BLaER1 (cell line): Measurements from ENCODE around the gene IDI2.
"Not testable (repeated sequence)": the region's sequence is repeated elsewhere in the genome, so short reads cannot be mapped to it uniquely, and the experiment has no call there.

ENCODE experiments used
- H3K27ac ChIP-seq: shearing (Covaris generic); formaldehyde crosslinking; 2 replicates; pipeline ENCODE4 v1.8.1; 2022
- H3K27me3 ChIP-seq: shearing (Covaris generic); formaldehyde crosslinking; 2 replicates; pipeline ENCODE4 v1.8.1; 2022
- H3K36me3 ChIP-seq: shearing (Covaris generic); formaldehyde crosslinking; 2 replicates; pipeline ENCODE4 v1.8.1; 2022
- H3K4me1 ChIP-seq: shearing (Covaris generic); formaldehyde crosslinking; 2 replicates; pipeline ENCODE4 v1.8.1; 2022
- H3K4me2 ChIP-seq: shearing (Covaris generic); formaldehyde crosslinking; 2 replicates; pipeline ENCODE4 v1.8.1; 2022
- H3K4me3 ChIP-seq: shearing (Covaris generic); formaldehyde crosslinking; 2 replicates; pipeline ENCODE4 v1.8.1; 2022
- H3K9ac ChIP-seq: shearing (Covaris generic); formaldehyde crosslinking; 2 replicates; pipeline ENCODE4 v1.8.1; 2022
- H3K9me3 ChIP-seq: shearing (Covaris generic); formaldehyde crosslinking; 2 replicates; pipeline ENCODE4 v1.8.1; 2022
- H4K20me1 ChIP-seq: shearing (Covaris generic); formaldehyde crosslinking; 2 replicates; pipeline ENCODE4 v1.8.1; 2022
- Cebpa-rat ChIP-seq: shearing (Covaris generic); IDR thresholded peaks from 2 replicates; pipeline ENCODE4 v1.8.1; 2022

Gene IDI2

DNA sequence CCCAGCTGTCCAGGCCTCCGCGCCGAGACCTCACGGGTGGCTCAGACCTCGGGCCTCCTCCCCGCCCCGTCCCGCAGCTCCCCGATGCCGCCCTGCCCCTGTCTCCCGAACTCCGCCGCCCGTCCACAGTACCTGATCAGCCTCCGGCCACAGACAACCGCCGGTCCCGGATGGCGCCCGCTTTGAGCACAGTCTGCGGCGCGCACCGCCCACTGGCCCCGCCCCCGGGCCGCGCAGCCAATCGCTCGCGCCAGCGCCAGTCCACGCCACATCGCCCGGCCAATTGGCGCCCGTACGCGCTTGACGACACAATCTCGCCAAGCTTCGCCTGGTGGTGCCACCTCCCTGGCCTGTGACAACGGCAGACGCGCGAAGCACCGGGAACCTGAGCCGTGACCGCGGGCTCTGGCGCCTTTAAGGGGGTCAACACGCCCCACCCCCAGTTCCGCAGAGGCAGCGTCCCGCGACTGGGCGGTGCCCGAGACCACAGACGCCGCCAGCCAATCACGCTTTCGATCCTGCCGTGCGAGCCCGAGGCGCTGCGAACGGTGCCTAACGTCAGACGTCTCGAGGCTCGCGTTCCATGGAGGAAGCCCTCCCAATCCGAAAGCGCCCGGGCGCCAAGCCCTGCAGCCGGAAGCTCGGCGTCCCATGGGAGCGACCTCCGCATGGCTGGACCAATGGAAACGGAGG lies 23.2 kb upstream of the IDI2 start, which contains the start of gene IDI1:
IDI1 (minus strand) TSS at position 388 of the 693 bp plus-strand sequence; CDS start at position 272, 116 bp downstream.
- H3K4me2 ChIP-seq: peak within 1 kb of the TSS; percentile 87
- H3K9ac ChIP-seq: peak within 1 kb of the TSS; percentile 96
- peaks cover 32% of the 10 kb centered on the region for H3K36me3 ChIP-seq
- peaks cover 66% of the 10 kb centered on the region for H3K4me1 ChIP-seq
- H3K27me3 ChIP-seq: no peaks in the 10 kb centered on the region
- H3K9me3 ChIP-seq: no peaks in the 10 kb centered on the region
- H4K20me1 ChIP-seq: peaks cover 72% of the 10 kb centered on the region
- peak within 1 kb of the TSS; percentile 91 for H3K4me3 ChIP-seq
- peak within 1 kb of the TSS; percentile 95 for H3K27ac ChIP-seq
- no peak for TF ChIP-seq Cebpa-rat

GRCh38 chr10:1048349-1048731 lies 22.7 kb upstream of the IDI2 start:
- Histone ChIP-seq H3K4me1 (peaks cover 65% of the 10 kb centered on the region), H3K9ac (peak overlapping the region; percentile 96), H3K4me3 (peak overlapping the region; percentile 91), H3K27me3 (no peaks in the 10 kb centered on the region), H3K36me3 (peaks cover 27% of the 10 kb centered on the region), H4K20me1 (peaks cover 67% of the 10 kb centered on the region), H3K27ac (peak overlapping the region; percentile 95), H3K4me2 (peak overlapping the region; percentile 87), H3K9me3 (no peaks in the 10 kb centered on the region)
- no peak for TF ChIP-seq Cebpa-rat

- no peak for TF ChIP-seq Cebpa-rat
- peaks cover 63% of the 10 kb centered on the region for H4K20me1 ChIP-seq
- peaks cover 67% of the 10 kb centered on the region for H3K4me1 ChIP-seq
These were observed 22.3 kb upstream of the IDI2 start for GRCh38 chr10:1047937-1048336.

GRCh38 chr10:1045415-1045814 lies 19.8 kb upstream of the IDI2 start:
- Histone ChIP-seq H4K20me1 (peaks cover 42% of the 10 kb centered on the region), H3K4me3 (peak overlapping the region; percentile 60), H3K4me2 (peak overlapping the region; percentile 93), H3K27ac (peak overlapping the region; percentile 90), H3K4me1 (peaks cover 67% of the 10 kb centered on the region), H3K36me3 (peaks cover 21% of the 10 kb centered on the region), H3K9ac (peak overlapping the region; percentile 77), H3K27me3 (no peaks in the 10 kb centered on the region), H3K9me3 (no peaks in the 10 kb centered on the region)
- no peak for TF ChIP-seq Cebpa-rat

More at GRCh38 chr10:1047937-1048336, 22.3 kb upstream of the IDI2 start:
- Histone ChIP-seq H3K9ac (peak overlapping the region; percentile 96), H3K4me3 (peak overlapping the region; percentile 91), H3K27ac (peak overlapping the region; percentile 95), H3K36me3 (peaks cover 23% of the 10 kb centered on the region), H3K9me3 (no peaks in the 10 kb centered on the region), H3K27me3 (no peaks in the 10 kb centered on the region), H3K4me2 (peak overlapping the region; percentile 87)

- H3K27ac ChIP-seq: peak overlapping the region; percentile 90
- peak overlapping the region; percentile 93 for H3K4me2 ChIP-seq
- peak overlapping the region; percentile 77 for H3K9ac ChIP-seq
- peak overlapping the region; percentile 60 for H3K4me3 ChIP-seq
- no peaks in the 10 kb centered on the region for H3K27me3 ChIP-seq
- peaks cover 42% of the 10 kb centered on the region for H4K20me1 ChIP-seq
- H3K36me3 ChIP-seq: peaks cover 25% of the 10 kb centered on the region
- no peaks in the 10 kb centered on the region for H3K9me3 ChIP-seq
- peaks cover 67% of the 10 kb centered on the region for H3K4me1 ChIP-seq
- TF ChIP-seq Cebpa-rat: no peak
These were observed 19.3 kb upstream of the IDI2 start for GRCh38 chr10:1044964-1045363.

GRCh38 chr10:1044146-1044545 lies 18.5 kb upstream of the IDI2 start:
- Histone ChIP-seq H3K9ac (peak overlapping the region; percentile 77), H3K36me3 (peaks cover 30% of the 10 kb centered on the region), H3K9me3 (no peaks in the 10 kb centered on the region), H3K4me2 (peak overlapping the region; percentile 93), H3K4me3 (peak overlapping the region; percentile 60), H3K27me3 (no peaks in the 10 kb centered on the region), H3K4me1 (peaks cover 75% of the 10 kb centered on the region), H4K20me1 (peaks cover 44% of the 10 kb centered on the region), H3K27ac (peak overlapping the region; percentile 90)
- TF ChIP-seq Cebpa-rat: no peak

- Histone ChIP-seq H4K20me1 (peaks cover 47% of the 10 kb centered on the region), H3K4me1 (peaks cover 81% of the 10 kb centered on the region), H3K36me3 (peaks cover 35% of the 10 kb centered on the region), H3K4me3 (peak overlapping the region; percentile 60), H3K9me3 (no peaks in the 10 kb centered on the region), H3K4me2 (peak overlapping the region; percentile 93), H3K9ac (peak overlapping the region; percentile 77), H3K27me3 (no peaks in the 10 kb centered on the region), H3K27ac (peak overlapping the region; percentile 90)
- TF ChIP-seq Cebpa-rat: no peak
These were observed 17.9 kb upstream of the IDI2 start for GRCh38 chr10:1043532-1043995.

DNA sequence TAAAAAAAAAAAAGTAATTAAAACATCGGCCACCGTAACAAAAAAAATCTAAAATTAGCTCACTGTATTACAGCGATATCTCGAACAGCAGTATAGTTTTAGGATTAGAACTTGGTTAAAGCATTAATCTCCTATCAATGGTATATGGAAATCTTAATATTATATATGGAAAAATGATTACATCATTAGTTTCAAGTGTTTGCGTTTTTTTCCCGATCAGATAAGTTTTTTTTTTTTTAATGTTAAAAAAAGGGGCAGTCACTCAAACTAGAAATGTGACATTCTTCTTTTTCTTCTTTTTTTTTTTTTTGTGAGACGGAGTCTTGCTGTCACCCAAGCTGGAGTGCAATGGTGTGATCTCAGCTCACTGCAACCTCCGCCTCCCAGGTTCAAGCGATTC lies 15.9 kb upstream of the IDI2 start:
- H4K20me1 ChIP-seq: peaks cover 34% of the 10 kb centered on the region
- H3K27me3 ChIP-seq: no peaks in the 10 kb centered on the region
- H3K27ac ChIP-seq: peak overlapping the region; percentile 40; the same call in 1 of the 2 replicates
- peak overlapping the region; percentile 93 for H3K4me2 ChIP-seq
- no peak overlapping the region for H3K4me3 ChIP-seq
- no peak for TF ChIP-seq Cebpa-rat
- H3K36me3 ChIP-seq: peaks cover 54% of the 10 kb centered on the region
- H3K9ac ChIP-seq: no peak overlapping the region
- no peaks in the 10 kb centered on the region for H3K9me3 ChIP-seq
- H3K4me1 ChIP-seq: peaks cover 87% of the 10 kb centered on the region

DNA sequence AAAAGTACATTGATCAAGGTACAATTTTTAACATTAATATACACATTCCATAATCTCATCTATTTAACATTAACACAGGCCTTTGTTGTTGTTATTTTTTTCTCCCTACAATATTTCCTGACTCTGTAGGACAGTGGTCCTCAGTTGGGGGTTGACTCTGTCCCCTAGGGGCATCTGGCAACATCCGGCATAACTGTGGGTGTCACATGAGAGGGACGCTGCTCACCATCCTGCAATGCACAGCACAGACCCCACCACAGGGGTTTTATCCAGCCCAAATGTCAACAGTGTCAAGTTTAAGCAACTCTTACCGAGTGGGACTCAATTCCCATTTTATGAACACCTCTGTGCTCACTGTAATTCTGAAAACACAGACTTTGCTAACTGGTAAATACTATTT lies 14.5 kb upstream of the IDI2 start:
- TF ChIP-seq Cebpa-rat: no peak
- no peaks in the 10 kb centered on the region for H3K27me3 ChIP-seq
- peaks cover 57% of the 10 kb centered on the region for H3K36me3 ChIP-seq
- peak overlapping the region; percentile 45; the same call in 1 of the 2 replicates for H3K4me3 ChIP-seq
- peaks cover 85% of the 10 kb centered on the region for H3K4me1 ChIP-seq
- H3K4me2 ChIP-seq: peak overlapping the region; percentile 81
- peaks cover 21% of the 10 kb centered on the region for H4K20me1 ChIP-seq
- peak overlapping the region; percentile 59 for H3K9ac ChIP-seq
- peak overlapping the region; percentile 40 for H3K27ac ChIP-seq
- no peaks in the 10 kb centered on the region for H3K9me3 ChIP-seq

- not testable (repeated sequence) for H3K9ac ChIP-seq, H3K27ac ChIP-seq, H3K4me3 ChIP-seq, H3K9me3 ChIP-seq, H3K27me3 ChIP-seq
- Histone ChIP-seq H3K4me2 (peak overlapping the region; percentile 50), H3K36me3 (peaks cover 57% of the 10 kb centered on the region), H4K20me1 (peaks cover 18% of the 10 kb centered on the region), H3K4me1 (peaks cover 74% of the 10 kb centered on the region)
These were observed 13.1 kb upstream of the IDI2 start for GRCh38 chr10:1038769-1039168.
